ENCODE data around the gene MSL1. TPM values are rescaled to one million over a fixed set of nuclear protein-coding genes. Genes with fewer than 3 reads are reported as not detected.

The MSL1 gene
- total and polyA plus RNA-seq, 2 of the 13 experiments (the other 11 are each of a cell fraction or from before 2014, with no cell fraction given): 63.8 to 88.5 TPM

DNA sequence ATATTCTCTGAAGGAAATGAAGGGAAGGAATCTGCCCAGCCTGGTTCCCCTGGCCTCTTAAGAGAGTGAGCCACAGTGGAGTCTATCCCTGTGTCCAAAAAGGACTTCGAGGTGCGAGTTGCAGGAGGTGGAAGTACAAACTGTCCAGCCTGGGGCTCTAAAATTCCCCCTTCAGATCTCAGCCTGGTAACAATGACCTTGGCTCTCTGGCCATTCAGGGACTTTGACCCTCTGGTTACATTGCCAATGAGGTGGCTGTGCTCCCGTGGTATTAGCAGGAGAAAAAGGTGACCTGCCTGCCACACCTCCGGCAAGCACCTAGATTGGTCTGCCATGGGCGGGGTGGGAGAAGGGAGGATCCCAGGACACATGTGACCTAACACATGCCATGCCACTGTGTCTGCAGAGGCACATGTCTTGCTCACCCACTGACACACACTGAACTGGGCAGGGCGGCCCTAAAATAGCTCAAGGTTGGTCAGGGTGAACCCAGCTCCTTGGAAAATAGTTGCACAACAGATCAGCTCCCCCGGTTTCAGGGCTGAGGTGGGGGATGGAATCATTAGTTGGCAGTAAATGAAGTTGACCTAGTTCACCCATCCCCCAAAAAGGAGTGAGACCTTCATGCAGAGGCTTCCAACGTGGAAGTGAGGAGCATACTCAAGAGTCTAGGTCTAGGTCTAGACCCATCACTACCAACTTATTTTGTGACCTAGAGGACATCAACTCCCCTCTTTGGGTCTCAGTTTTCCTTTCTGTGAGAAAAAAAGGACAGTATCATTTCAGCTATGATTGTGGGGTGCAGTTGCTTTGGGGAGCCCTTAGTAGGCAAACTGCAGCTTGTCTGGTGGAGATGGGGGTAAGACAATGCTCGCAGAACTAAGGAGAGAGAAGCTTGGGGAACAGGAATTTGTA, 23.6 kb upstream of the MSL1 start (continued):
- TF ChIP-seq, protein P1, sequence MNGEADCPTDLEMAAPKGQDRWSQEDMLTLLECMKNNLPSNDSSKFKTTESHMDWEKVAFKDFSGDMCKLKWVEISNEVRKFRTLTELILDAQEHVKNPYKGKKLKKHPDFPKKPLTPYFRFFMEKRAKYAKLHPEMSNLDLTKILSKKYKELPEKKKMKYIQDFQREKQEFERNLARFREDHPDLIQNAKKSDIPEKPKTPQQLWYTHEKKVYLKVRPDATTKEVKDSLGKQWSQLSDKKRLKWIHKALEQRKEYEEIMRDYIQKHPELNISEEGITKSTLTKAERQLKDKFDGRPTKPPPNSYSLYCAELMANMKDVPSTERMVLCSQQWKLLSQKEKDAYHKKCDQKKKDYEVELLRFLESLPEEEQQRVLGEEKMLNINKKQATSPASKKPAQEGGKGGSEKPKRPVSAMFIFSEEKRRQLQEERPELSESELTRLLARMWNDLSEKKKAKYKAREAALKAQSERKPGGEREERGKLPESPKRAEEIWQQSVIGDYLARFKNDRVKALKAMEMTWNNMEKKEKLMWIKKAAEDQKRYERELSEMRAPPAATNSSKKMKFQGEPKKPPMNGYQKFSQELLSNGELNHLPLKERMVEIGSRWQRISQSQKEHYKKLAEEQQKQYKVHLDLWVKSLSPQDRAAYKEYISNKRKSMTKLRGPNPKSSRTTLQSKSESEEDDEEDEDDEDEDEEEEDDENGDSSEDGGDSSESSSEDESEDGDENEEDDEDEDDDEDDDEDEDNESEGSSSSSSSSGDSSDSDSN (CRISPR knock-in tag; IDR thresholded peaks at IDR 0.05): no peak
- no peak; the same call in 1 of the 2 replicates for TF ChIP-seq ISL2 (CRISPR knock-in tag; IDR thresholded peaks at IDR 0.05)
- no peak; the same call in 1 of the 2 replicates for TF ChIP-seq RFXANK (CRISPR knock-in tag; IDR thresholded peaks at IDR 0.05)
- TF ChIP-seq, protein P2, sequence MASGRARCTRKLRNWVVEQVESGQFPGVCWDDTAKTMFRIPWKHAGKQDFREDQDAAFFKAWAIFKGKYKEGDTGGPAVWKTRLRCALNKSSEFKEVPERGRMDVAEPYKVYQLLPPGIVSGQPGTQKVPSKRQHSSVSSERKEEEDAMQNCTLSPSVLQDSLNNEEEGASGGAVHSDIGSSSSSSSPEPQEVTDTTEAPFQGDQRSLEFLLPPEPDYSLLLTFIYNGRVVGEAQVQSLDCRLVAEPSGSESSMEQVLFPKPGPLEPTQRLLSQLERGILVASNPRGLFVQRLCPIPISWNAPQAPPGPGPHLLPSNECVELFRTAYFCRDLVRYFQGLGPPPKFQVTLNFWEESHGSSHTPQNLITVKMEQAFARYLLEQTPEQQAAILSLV (CRISPR knock-in tag; IDR thresholded peaks at IDR 0.05; ENCODE audit: borderline replicate concordance): peak; percentile 92
- no peak for TF ChIP-seq HHEX (CRISPR knock-in tag; IDR thresholded peaks at IDR 0.05)
- peak; percentile 83 for TF ChIP-seq ZMYM3 (CRISPR knock-in tag; IDR thresholded peaks at IDR 0.05)
- TF ChIP-seq NPAS2 (CRISPR knock-in tag; IDR thresholded peaks at IDR 0.05; ENCODE audit: borderline replicate concordance): peak; percentile 75; the same call in 1 of the 2 replicates
- TF ChIP-seq, protein P3, sequence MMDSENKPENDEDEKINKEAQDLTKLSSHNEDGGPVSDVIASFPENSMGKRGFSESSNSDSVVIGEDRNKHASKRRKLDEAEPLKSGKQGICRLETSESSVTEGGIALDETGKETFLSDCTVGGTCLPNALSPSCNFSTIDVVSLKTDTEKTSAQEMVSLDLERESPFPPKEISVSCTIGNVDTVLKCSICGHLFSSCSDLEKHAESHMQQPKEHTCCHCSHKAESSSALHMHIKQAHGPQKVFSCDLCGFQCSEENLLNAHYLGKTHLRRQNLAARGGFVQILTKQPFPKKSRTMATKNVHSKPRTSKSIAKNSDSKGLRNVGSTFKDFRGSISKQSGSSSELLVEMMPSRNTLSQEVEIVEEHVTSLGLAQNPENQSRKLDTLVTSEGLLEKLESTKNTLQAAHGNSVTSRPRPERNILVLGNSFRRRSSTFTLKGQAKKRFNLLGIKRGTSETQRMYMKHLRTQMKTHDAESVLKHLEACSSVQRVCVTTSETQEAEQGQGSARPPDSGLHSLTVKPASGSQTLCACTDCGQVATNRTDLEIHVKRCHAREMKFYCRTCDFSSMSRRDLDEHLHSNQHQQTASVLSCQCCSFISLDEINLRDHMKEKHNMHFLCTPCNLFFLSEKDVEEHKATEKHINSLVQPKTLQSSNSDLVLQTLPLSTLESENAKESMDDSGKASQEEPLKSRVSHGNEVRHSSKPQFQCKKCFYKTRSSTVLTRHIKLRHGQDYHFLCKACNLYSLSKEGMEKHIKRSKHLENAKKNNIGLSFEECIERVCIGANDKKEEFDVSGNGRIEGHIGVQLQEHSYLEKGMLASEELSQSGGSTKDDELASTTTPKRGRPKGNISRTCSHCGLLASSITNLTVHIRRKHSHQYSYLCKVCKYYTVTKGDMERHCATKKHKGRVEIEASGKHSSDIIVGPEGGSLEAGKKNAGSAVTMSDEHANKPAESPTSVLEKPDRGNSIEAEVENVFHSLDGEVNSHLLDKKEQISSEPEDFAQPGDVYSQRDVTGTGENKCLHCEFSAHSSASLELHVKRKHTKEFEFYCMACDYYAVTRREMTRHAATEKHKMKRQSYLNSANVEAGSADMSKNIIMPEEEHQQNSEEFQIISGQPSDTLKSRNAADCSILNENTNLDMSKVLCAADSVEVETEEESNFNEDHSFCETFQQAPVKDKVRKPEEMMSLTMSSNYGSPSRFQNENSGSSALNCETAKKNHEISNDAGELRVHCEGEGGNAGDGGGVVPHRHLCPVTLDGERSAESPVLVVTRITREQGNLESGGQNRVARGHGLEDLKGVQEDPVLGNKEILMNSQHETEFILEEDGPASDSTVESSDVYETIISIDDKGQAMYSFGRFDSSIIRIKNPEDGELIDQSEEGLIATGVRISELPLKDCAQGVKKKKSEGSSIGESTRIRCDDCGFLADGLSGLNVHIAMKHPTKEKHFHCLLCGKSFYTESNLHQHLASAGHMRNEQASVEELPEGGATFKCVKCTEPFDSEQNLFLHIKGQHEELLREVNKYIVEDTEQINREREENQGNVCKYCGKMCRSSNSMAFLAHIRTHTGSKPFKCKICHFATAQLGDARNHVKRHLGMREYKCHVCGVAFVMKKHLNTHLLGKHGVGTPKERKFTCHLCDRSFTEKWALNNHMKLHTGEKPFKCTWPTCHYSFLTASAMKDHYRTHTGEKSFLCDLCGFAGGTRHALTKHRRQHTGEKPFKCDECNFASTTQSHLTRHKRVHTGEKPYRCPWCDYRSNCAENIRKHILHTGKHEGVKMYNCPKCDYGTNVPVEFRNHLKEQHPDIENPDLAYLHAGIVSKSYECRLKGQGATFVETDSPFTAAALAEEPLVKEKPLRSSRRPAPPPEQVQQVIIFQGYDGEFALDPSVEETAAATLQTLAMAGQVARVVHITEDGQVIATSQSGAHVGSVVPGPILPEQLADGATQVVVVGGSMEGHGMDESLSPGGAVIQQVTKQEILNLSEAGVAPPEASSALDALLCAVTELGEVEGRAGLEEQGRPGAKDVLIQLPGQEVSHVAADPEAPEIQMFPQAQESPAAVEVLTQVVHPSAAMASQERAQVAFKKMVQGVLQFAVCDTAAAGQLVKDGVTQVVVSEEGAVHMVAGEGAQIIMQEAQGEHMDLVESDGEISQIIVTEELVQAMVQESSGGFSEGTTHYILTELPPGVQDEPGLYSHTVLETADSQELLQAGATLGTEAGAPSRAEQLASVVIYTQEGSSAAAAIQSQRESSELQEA (CRISPR knock-in tag; IDR thresholded peaks at IDR 0.05; ENCODE audit: not compliant biosample characterization): peak; percentile 29
- TF ChIP-seq TAF1 (CRISPR knock-in tag; IDR thresholded peaks at IDR 0.05): 0 out of 2 replicates have a peak, but pooled peaks have one; percentile 34
- 0 out of 2 replicates have a peak, but pooled peaks have one; percentile 7 for TF ChIP-seq ZNF850 (CRISPR knock-in tag; conservative IDR thresholded peaks at IDR 0.05)
- peak; percentile 87 for TF ChIP-seq TBX3 (IDR thresholded peaks at IDR 0.05; ENCODE audit: borderline replicate concordance)
- no peak for TF ChIP-seq ZNF543 (CRISPR knock-in tag; IDR thresholded peaks at IDR 0.05)
- TF ChIP-seq, protein P4, sequence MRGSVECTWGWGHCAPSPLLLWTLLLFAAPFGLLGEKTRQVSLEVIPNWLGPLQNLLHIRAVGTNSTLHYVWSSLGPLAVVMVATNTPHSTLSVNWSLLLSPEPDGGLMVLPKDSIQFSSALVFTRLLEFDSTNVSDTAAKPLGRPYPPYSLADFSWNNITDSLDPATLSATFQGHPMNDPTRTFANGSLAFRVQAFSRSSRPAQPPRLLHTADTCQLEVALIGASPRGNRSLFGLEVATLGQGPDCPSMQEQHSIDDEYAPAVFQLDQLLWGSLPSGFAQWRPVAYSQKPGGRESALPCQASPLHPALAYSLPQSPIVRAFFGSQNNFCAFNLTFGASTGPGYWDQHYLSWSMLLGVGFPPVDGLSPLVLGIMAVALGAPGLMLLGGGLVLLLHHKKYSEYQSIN (CRISPR knock-in tag; IDR thresholded peaks at IDR 0.05; ENCODE audit: borderline replicate concordance): no peak
- peak; percentile 65; the same call in 1 of the 2 replicates for TF ChIP-seq ZNF121 (CRISPR knock-in tag; IDR thresholded peaks at IDR 0.05)
